H9 (cell line): ENCODE data around the gene PPP3CA. TPM values are rescaled to one million over a fixed set of nuclear protein-coding genes. Genes with fewer than 3 reads are reported as not detected.

Source experiments
- DNase-seq: peaks from one replicate; pipeline ENCODE4 v3.0.0-alpha.2; 2017
- H2AFZ ChIP-seq: one replicate; pipeline ENCODE4 v1.6.1; 2013; ENCODE audit warnings: mild to moderate bottlenecking, low read length, control low read depth, moderate library complexity
- H2AK5ac ChIP-seq: 2 replicates; pipeline ENCODE4 v1.6.1; 2013; ENCODE audit warnings: low read length, control low read depth, mixed read lengths; ENCODE audit not compliant: insufficient read length
- H2BK120ac ChIP-seq: one replicate; pipeline ENCODE4 v1.6.1; 2013; ENCODE audit warnings: low read depth, mild to moderate bottlenecking, low read length, control low read depth, inconsistent platforms; ENCODE audit not compliant: poor library complexity, severe bottlenecking
- H2BK12ac ChIP-seq: 2 replicates; pipeline ENCODE4 v1.6.1; 2013; ENCODE audit warnings: low read length, control low read depth, mixed read lengths, low read depth; ENCODE audit not compliant: insufficient read length
- H2BK15ac ChIP-seq: 2 replicates; pipeline ENCODE4 v1.6.1; 2013; ENCODE audit warnings: low read depth, low read length, control low read depth
- H2BK20ac ChIP-seq: one replicate; pipeline ENCODE4 v1.6.1; 2013; ENCODE audit warnings: low read depth, mild to moderate bottlenecking, low read length, control low read depth, inconsistent platforms; ENCODE audit not compliant: poor library complexity, severe bottlenecking
- H2BK5ac ChIP-seq: 2 replicates; pipeline ENCODE4 v1.6.1; 2013; ENCODE audit warnings: low read length, control low read depth, mixed read lengths; ENCODE audit not compliant: insufficient read length
- H3K14ac ChIP-seq: 2 replicates; pipeline ENCODE4 v1.6.1; 2013; ENCODE audit warnings: low read length, control low read depth; ENCODE audit not compliant: insufficient read depth
- H3K18ac ChIP-seq: 2 replicates; pipeline ENCODE4 v1.6.1; 2013; ENCODE audit warnings: low read depth, mild to moderate bottlenecking, mixed read lengths, low read length, control low read depth; ENCODE audit not compliant: insufficient read length
- H3K23ac ChIP-seq: 2 replicates; pipeline ENCODE4 v1.6.1; 2013; ENCODE audit warnings: low read length, control low read depth, mixed read lengths, low read depth; ENCODE audit not compliant: insufficient read length
- H3K23me2 ChIP-seq: 2 replicates; pipeline ENCODE4 v1.6.1; 2013; ENCODE audit warnings: low read depth, mild to moderate bottlenecking, mixed read lengths, low read length, control low read depth; ENCODE audit not compliant: insufficient read length, poor library complexity, severe bottlenecking
- H3K27ac ChIP-seq: 2 replicates; pipeline ENCODE4 v1.5.1; 2013; ENCODE audit warnings: low read length, control low read depth, mixed read lengths, low read depth; ENCODE audit not compliant: insufficient read length
- H3K27me3 ChIP-seq: 2 replicates; pipeline ENCODE4 v1.6.1; 2013; ENCODE audit warnings: low read length, control low read depth, inconsistent platforms; ENCODE audit not compliant: insufficient read depth
- H3K4ac ChIP-seq: 2 replicates; pipeline ENCODE4 v1.6.1; 2013; ENCODE audit warnings: low read depth, mild to moderate bottlenecking, control low read depth, inconsistent platforms, low read length, moderate library complexity
- H3K4me1 ChIP-seq: 2 replicates; pipeline ENCODE4 v1.6.1; 2013; ENCODE audit warnings: low read length, control low read depth, inconsistent platforms; ENCODE audit not compliant: insufficient read depth
- H3K4me2 ChIP-seq: 2 replicates; pipeline ENCODE4 v1.6.1; 2013; ENCODE audit warnings: low read length, control low read depth, mixed read lengths; ENCODE audit not compliant: insufficient read length, insufficient read depth
- H3K56ac ChIP-seq: 2 replicates; pipeline ENCODE4 v1.6.1; 2013; ENCODE audit warnings: low read depth, mild to moderate bottlenecking, mixed read lengths, low read length, control low read depth; ENCODE audit not compliant: insufficient read length
- H3K79me1 ChIP-seq: 2 replicates; pipeline ENCODE4 v1.6.1; 2013; ENCODE audit warnings: low read depth, mild to moderate bottlenecking, moderate library complexity, low read length, control low read depth, inconsistent platforms; ENCODE audit not compliant: insufficient read depth, poor library complexity, severe bottlenecking
- H3K79me2 ChIP-seq: 2 replicates; pipeline ENCODE4 v1.6.1; 2013; ENCODE audit warnings: low read length, control low read depth, inconsistent platforms; ENCODE audit not compliant: insufficient read depth
- H3K9ac ChIP-seq: 2 replicates; pipeline ENCODE4 v1.6.1; 2013; ENCODE audit warnings: low read length, control low read depth, mixed read lengths; ENCODE audit not compliant: insufficient read length; ENCODE audit errors: extremely low read depth
- H3K9me3 ChIP-seq: one replicate; pipeline ENCODE4 v1.6.1; 2013; ENCODE audit warnings: low read depth, low read length, inconsistent platforms; ENCODE audit not compliant: control insufficient read depth
- H3T11ph ChIP-seq: one replicate; pipeline ENCODE4 v1.6.1; 2013; ENCODE audit warnings: mild to moderate bottlenecking, low read length, control low read depth, inconsistent platforms
- H4K20me1 ChIP-seq: one replicate; pipeline ENCODE4 v1.6.1; 2013; ENCODE audit not compliant: control insufficient read depth, insufficient read length, insufficient read depth
- H4K5ac ChIP-seq: 2 replicates; pipeline ENCODE4 v1.6.1; 2013; ENCODE audit warnings: low read depth, mild to moderate bottlenecking, mixed read lengths, low read length, control low read depth; ENCODE audit not compliant: insufficient read length
- H4K8ac ChIP-seq: replicated peaks from 2 replicates; pipeline ENCODE4 v1.6.1; 2013; ENCODE audit warnings: low read length, control low read depth, mixed read lengths, low read depth; ENCODE audit not compliant: insufficient read length
- H4K91ac ChIP-seq: 2 replicates; pipeline ENCODE4 v1.6.1; 2013; ENCODE audit warnings: low read depth, mild to moderate bottlenecking, moderate library complexity, mixed read lengths, low read length, control low read depth; ENCODE audit not compliant: insufficient read length
- H3K27ac Mint-ChIP-seq, 3 experiments: 2 replicates in 2 of 3; 3 replicates in 1 of 3; pipeline ENCODE4 v1.8.0; 2020 to 2021; ENCODE audit warnings: mixed read lengths in 3 of 3, mild to moderate bottlenecking in 1 of 3, moderate library complexity in 1 of 3
- H3K27me3 Mint-ChIP-seq: 2 replicates; pipeline ENCODE4 v1.8.0; 2021; ENCODE audit warnings: low read depth, mild to moderate bottlenecking, moderate library complexity, mixed read lengths
- H3K36me3 Mint-ChIP-seq, 3 experiments: 2 replicates in 2 of 3; 3 replicates in 1 of 3; pipeline ENCODE4 v1.8.0; 2020 to 2021; ENCODE audit warnings: low read depth in 3 of 3, mixed read lengths in 3 of 3; ENCODE audit not compliant: insufficient read depth in 1 of 3
- H3K4me1 Mint-ChIP-seq, 2 experiments: 2 replicates each; pipeline ENCODE4 v1.8.0; 2020; ENCODE audit warnings: mixed read lengths in 2 of 2
- H3K4me3 Mint-ChIP-seq, 2 experiments: 2 replicates in 1 of 2; 3 replicates in 1 of 2; pipeline ENCODE4 v1.8.0; 2020 to 2021; ENCODE audit warnings: mild to moderate bottlenecking in 2 of 2, mixed read lengths in 2 of 2, moderate library complexity in 1 of 2
- H3K9me3 Mint-ChIP-seq, 2 experiments: 2 replicates in 1 of 2; 3 replicates in 1 of 2; pipeline ENCODE4 v1.8.0; 2020; ENCODE audit warnings: mild to moderate bottlenecking in 2 of 2, mixed read lengths in 2 of 2, moderate library complexity in 1 of 2
- CTCF ChIP-seq: fragments of 200-600 bp; sonication (generic); conservative IDR thresholded peaks from 3 replicates; pipeline ENCODE4 v1.8.0; 2021; ENCODE audit warnings: antibody characterized with exemption, mild to moderate bottlenecking
- WGBS: extraction: QIAGEN DNeasy Blood & Tissue Kit; methylation state at CpG from one replicate; pipeline ENCODE4 v1.1.7; 2013; ENCODE audit warnings: missing lambda C conversion rate, low lambda C conversion rate, mixed read lengths; ENCODE audit not compliant: insufficient read length; ENCODE audit errors: extremely low coverage; 5-methylcytosine and 5-hydroxymethylcytosine counted together
- total RNA-seq: library from RNA; stranded (reverse); gene quantifications from 2 replicates; pipeline ENCODE4 v1.2.1, GENCODE V29; 2021

Gene PPP3CA
- total RNA-seq, 1 experiment from 2014 or later = 16.8 TPM

DNA sequence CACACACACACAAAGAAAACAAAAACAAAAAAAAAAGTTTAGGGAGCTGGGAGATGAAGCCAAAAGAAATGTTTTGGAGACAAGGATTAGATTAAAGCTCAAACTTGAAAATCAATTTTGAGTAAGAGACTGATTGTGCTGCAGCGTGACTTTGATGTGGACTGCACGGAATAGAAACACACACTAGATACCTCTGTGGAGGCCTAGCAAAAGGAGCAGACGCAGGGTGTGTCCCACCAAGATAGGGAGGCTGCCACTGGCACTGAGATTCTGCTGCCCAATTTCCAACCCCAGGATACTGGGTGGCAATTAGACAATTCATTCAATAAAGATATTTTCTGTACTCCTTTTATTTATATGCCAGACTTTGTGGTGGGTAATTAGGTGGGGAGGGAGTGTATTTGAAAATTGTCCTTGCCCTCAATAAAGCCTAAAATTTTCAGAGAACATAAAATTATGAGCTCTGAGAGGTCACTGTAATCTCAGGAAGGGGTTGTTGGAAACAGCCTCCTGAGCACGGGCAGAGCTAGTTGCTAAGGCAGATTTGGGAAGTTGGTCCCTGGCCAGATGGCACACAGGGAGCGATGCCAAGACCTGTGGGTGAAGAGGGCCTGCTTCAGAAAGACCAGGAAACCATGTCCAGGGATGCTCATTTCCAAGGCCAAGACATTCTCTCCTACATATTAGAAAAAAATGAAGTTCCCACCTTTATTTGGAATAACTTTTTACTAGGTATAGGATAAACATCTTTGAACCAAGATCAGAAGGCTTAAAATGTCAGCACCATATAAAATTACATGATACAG is 1.9 kb upstream of the PPP3CA start:
- Histone ChIP-seq H2BK20ac (no peak overlapping the region), H3K9ac (no peak overlapping the region), H4K5ac (no peak overlapping the region), H3K56ac (no peak overlapping the region), H4K20me1 (no peaks in the 10 kb centered on the region), H3K4me1 (peaks cover 3% of the 10 kb centered on the region; the same call in 1 of the 2 replicates), H2BK12ac (no peak overlapping the region), H3K9me3 (no peaks in the 10 kb centered on the region), H3K23ac (no peak overlapping the region), H3K14ac (no peak overlapping the region), H3K18ac (no peak overlapping the region), H2AK5ac (no peak overlapping the region), H4K91ac (no peak overlapping the region), H2BK15ac (no peak overlapping the region), H2BK5ac (no peak overlapping the region), H4K8ac (no peak overlapping the region), H3K4me2 (peak overlapping the region; percentile 76), H3K27ac (no peak overlapping the region), H2BK120ac (no peak overlapping the region), H3T11ph (no peak overlapping the region), H3K79me2 (peaks cover 6% of the 10 kb centered on the region; the same call in 1 of the 2 replicates), H3K27me3 (no peaks in the 10 kb centered on the region), H3K79me1 (no peaks in the 10 kb centered on the region), H3K23me2 (peaks cover 12% of the 10 kb centered on the region), H2AFZ (no peak overlapping the region), H3K4ac (no peak overlapping the region)
- Mint-ChIP-seq H3K27me3 (peaks cover 35% of the 10 kb centered on the region), H3K9me3 (no peaks in the 10 kb centered on the region; a peak in 2 of 5 replicates), H3K36me3 (peaks cover 0 to 1% (median 0%) of the 10 kb centered on the region in 3 experiments; a peak in 2 of 7 replicates), H3K4me1 (peaks cover 11 to 14% of the 10 kb centered on the region in 2 experiments), H3K4me3 (peak overlapping the region; percentile 88 to 95), H3K27ac (no peak overlapping the region)
- no peak for DNase-seq
- TF ChIP-seq CTCF = no peak
- no CpG with 5 or more reads among the region's 5 CpGs for WGBS
